LNCAP (cell line): ENCODE results near the gene HLA-DMB.

Source experiments
- TF ChIP-seq, protein P1 (sequence below): fragments of 450-650 bp; IDR thresholded peaks from 2 replicates; pipeline ENCODE4 v1.5.1; 2017; ENCODE audit warnings: mild to moderate bottlenecking

Gene HLA-DMB

DNA sequence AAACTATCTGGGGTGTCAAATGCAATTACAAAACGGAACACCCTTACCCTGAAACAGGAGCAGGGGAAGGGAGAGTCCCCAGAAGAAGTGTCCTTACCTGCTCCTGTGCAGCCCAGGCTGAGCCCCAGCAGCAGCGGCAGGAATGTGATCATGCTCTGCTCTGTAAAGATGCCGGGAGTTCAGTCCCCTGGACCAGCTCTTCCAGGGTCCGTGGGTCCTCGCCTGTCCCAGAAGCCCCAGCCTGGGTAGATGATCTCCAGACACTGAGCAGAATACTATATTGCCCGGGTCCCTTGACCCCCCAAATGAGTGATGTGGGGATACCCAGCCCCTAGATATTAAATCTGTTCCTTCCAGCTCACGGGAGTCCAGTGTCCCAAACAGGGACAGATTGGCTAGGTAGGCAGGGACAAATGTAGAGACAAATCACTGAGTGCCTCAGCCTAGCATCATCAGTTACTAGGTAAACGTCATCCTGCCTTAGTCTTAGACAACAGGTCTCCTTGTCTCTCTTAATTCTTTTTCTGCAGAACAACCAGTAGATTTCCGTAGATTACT, at the start of gene HLA-DMB:
Gene HLA-DMB, minus strand, starts transcription at position 373 of the 558 bp plus-strand sequence. Its CDS starts 221 bp downstream, at position 152.
- TF ChIP-seq, protein P1, sequence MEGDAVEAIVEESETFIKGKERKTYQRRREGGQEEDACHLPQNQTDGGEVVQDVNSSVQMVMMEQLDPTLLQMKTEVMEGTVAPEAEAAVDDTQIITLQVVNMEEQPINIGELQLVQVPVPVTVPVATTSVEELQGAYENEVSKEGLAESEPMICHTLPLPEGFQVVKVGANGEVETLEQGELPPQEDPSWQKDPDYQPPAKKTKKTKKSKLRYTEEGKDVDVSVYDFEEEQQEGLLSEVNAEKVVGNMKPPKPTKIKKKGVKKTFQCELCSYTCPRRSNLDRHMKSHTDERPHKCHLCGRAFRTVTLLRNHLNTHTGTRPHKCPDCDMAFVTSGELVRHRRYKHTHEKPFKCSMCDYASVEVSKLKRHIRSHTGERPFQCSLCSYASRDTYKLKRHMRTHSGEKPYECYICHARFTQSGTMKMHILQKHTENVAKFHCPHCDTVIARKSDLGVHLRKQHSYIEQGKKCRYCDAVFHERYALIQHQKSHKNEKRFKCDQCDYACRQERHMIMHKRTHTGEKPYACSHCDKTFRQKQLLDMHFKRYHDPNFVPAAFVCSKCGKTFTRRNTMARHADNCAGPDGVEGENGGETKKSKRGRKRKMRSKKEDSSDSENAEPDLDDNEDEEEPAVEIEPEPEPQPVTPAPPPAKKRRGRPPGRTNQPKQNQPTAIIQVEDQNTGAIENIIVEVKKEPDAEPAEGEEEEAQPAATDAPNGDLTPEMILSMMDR, result no peak

DNA sequence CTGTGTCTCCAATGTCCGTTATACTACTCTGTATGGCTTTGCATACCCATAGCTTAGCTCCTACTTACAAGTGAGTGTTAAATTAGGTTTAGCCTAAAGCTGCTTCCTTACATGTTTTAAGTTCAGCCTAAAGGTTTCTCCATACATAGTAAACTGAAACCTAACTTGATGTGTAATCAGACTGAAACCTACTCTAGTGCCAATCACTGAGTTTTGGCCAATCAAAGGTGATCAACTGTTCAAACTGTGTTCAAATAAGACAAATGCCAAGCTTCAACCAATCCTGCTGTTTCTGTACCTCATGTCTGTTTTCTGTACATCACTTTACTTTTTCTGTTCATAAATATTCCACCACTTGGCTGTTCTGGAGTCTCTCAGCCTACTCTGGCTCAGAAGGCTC, 48.5 kb upstream of the HLA-DMB start:
- TF ChIP-seq, protein P1, result no peak

GRCh38 chr6:32984622-32985389, 44.0 kb upstream of the HLA-DMB start:
- TF ChIP-seq, protein P1, result peak; percentile 74

DNA sequence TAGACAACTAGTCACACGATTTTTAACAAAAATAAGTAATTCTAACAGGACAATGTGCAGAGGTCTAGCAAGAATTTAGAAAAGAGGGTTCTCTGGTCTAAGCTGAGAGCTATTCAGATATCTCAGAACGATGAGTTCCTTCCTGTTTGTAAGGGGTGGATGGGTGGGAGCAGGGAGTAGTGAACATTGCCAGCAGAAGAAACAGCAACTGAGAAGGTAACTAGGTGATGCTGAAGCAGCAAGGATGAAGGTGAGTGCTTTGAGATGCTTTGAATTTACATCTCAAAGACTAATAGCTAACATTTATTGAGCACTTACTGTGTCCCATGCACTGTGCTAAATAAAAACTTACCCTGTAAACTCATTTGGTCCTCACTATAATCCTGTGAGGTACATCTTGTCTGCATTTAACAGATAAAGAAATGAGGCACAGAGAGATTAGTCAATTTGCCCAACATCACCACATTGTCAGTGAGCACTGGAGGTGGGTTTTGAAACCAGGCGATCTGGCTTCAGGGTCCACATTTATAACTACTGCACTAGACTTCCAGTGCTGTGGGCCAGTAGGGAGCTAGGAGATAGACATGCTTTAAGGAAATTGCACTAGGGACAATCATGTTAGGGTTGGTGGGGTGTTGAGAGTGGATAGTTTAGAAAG, 43.3 kb upstream of the HLA-DMB start:
- TF ChIP-seq, protein P1, result no peak

- TF ChIP-seq, protein P1, result no peak
Measured at GRCh38 chr6:32983493-32983848, 42.6 kb upstream of the HLA-DMB start.

GRCh38 chr6:32982702-32983492, 42.1 kb upstream of the HLA-DMB start:
- TF ChIP-seq, protein P1, result no peak

- TF ChIP-seq, protein P1, result no peak
Measured at GRCh38 chr6:32982084-32982701, 41.4 kb upstream of the HLA-DMB start.
